Panc1 (cell line): Measurements from ENCODE around the gene IDH2. TPM values are rescaled to one million over a fixed set of nuclear protein-coding genes. Genes with fewer than 3 reads are reported as not detected.

Experiments
- ATAC-seq: fragments of 200-7000 bp; cut with Tn5 transposase; 2 replicates; pipeline ENCODE4 v1.9.1; 2020; ENCODE audit warnings: mild to moderate bottlenecking, moderate library complexity
- BruUV-seq: library from RNA; stranded (reverse); fragments of 400-500 nt; replicated peaks from 2 replicates; lab custom pipeline; 2021; lab: Mats Ljungman, UMichigan
- CTCF ChIA-PET: fragments of 300-600 bp; sonication (Branson Sonifier 250); formaldehyde crosslinking; loops from one replicate; lab custom pipeline; 2022; ENCODE audit warnings: antibody characterized with exemption; lab: Charles Lee
- POLR2A ChIA-PET: fragments of 300-600 bp; sonication (Branson Sonifier 250); formaldehyde crosslinking; loops from one replicate; lab custom pipeline; 2022; ENCODE audit warnings: antibody characterized with exemption; lab: Charles Lee
- DNase-seq: peaks from one replicate; pipeline ENCODE4 v3.0.0-alpha.2; 2010; ENCODE audit warnings: low read depth, low spot score
- H3K27ac ChIP-seq: 2 replicates; pipeline ENCODE4 v1.5.1; 2011; ENCODE audit warnings: mild to moderate bottlenecking, low read length, inconsistent platforms
- H3K27me3 ChIP-seq: fragments of 200-500 bp; sonication (Bioruptor generic); 2 replicates; pipeline ENCODE4 v1.6.0; 2014; ENCODE audit warnings: low read length, inconsistent platforms; ENCODE audit not compliant: control insufficient read depth, insufficient read depth
- H3K36me3 ChIP-seq: fragments of 200-500 bp; sonication (Bioruptor generic); 2 replicates; pipeline ENCODE4 v1.5.1; 2014; ENCODE audit warnings: inconsistent platforms, mild to moderate bottlenecking, low read length, moderate library complexity; ENCODE audit not compliant: control insufficient read depth, insufficient read depth
- H3K4me1 ChIP-seq: 2 replicates; pipeline ENCODE4 v1.5.1; 2011; ENCODE audit warnings: inconsistent platforms, mild to moderate bottlenecking, low read length, moderate library complexity; ENCODE audit not compliant: control insufficient read depth, insufficient read depth
- H3K4me3 ChIP-seq, 2 experiments: 2 replicates each; pipeline ENCODE4 v1.5.1; 2011 to 2012; ENCODE audit warnings: low read depth in 2 of 2, low read length in 2 of 2, mild to moderate bottlenecking in 2 of 2, inconsistent platforms in 1 of 2, moderate library complexity in 1 of 2
- H3K9me3 ChIP-seq: fragments of 200-500 bp; sonication (Bioruptor generic); 2 replicates; pipeline ENCODE4 v1.5.1; 2014; ENCODE audit warnings: low read depth, mild to moderate bottlenecking, inconsistent platforms, low read length, moderate library complexity; ENCODE audit not compliant: control insufficient read depth, insufficient read depth
- CTCF ChIP-seq: fragments of 450-650 bp; IDR thresholded peaks from 2 replicates; pipeline ENCODE4 v1.5.1; 2017; ENCODE audit warnings: mild to moderate bottlenecking
- POLR2AphosphoS5 ChIP-seq: IDR thresholded peaks from 2 replicates; pipeline ENCODE4 v1.6.1; 2012; ENCODE audit warnings: mild to moderate bottlenecking, low read depth, low read length, moderate library complexity
- REST ChIP-seq, 2 experiments: IDR thresholded peaks; 2 replicates each; pipeline ENCODE4 v1.6.1; 2011 to 2012; ENCODE audit warnings: low read depth in 2 of 2, control low read depth in 1 of 2, low read length in 1 of 2, mild to moderate bottlenecking in 1 of 2, moderate library complexity in 1 of 2; ENCODE audit not compliant: insufficient read depth in 1 of 2
- SIN3A ChIP-seq: IDR thresholded peaks from 2 replicates; pipeline ENCODE4 v1.6.1; 2012; ENCODE audit warnings: low read depth, mild to moderate bottlenecking, low read length, moderate library complexity, borderline replicate concordance; ENCODE audit not compliant: insufficient read depth
- TCF7L2 ChIP-seq: IDR thresholded peaks from 2 replicates; pipeline ENCODE4 v1.6.1; 2011; ENCODE audit warnings: mild to moderate bottlenecking, low read depth, low read length, inconsistent platforms
- in situ Hi-C: cut with HindIII; loops from 2 replicates; pipeline ENCODE4 v1.10.0; 2016; ENCODE audit warnings: low sequenced_read_pairs, low pct_unique_long_range_greater_than_20kb
- intact Hi-C: fragments of 100-400 bp; cut with micrococcal nuclease; formaldehyde crosslinking; loops from one replicate; pipeline ENCODE4 v1.10.0; 2022; ENCODE audit not compliant: unreplicated experiment
- total RNA-seq: library from RNA; stranded (reverse); gene quantifications from one replicate; pipeline ENCODE4 v1.2.1, GENCODE V29; 2021; ENCODE audit not compliant: unreplicated experiment

Gene IDH2
- total RNA-seq, 1 experiment from 2014 or later, result 197 TPM

GRCh38 chr15:90037511-90037860 lies 64.8 kb downstream of the IDH2 start:
- H3K27ac ChIP-seq, result no peak overlapping the region
- POLR2A ChIA-PET, result no interaction called here
- intact Hi-C loops (no loop called here), in situ Hi-C loops (no loop called here)
- no peak for ATAC-seq
- no peaks in the 10 kb centered on the region for H3K36me3 ChIP-seq
- H3K27me3 ChIP-seq, result no peaks in the 10 kb centered on the region
- BruUV-seq, result no TSS peak
- CTCF ChIA-PET, result no interaction called here
- no peak for TF ChIP-seq SIN3A
- no peak for TF ChIP-seq POLR2AphosphoS5
- DNase-seq, result no peak
- no peak overlapping the region for H3K4me3 ChIP-seq
- no peaks in the 10 kb centered on the region for H3K9me3 ChIP-seq
- peaks cover 16% of the 10 kb centered on the region for H3K4me1 ChIP-seq

- peaks cover 16% of the 10 kb centered on the region for H3K4me1 ChIP-seq
- intact Hi-C loops (no loop called here), in situ Hi-C loops (no loop called here)
- TF ChIP-seq REST (IDR thresholded peaks at IDR 0.05; ENCODE audit: insufficient read depth in 1 of 2, low read depth in 2 of 2, low read length in 1 of 2), result no peak
- TF ChIP-seq CTCF, result no peak
- no peak for TF ChIP-seq TCF7L2
- no peak for TF ChIP-seq SIN3A
- no peak for TF ChIP-seq POLR2AphosphoS5
- ATAC-seq (no peak), DNase-seq (no peak)
- BruUV-seq, result no TSS peak
- ChIA-PET CTCF (no interaction called here), POLR2A (no interaction called here)
- no peaks in the 10 kb centered on the region for H3K27me3 ChIP-seq
- no peak overlapping the region for H3K27ac ChIP-seq
- no peaks in the 10 kb centered on the region for H3K36me3 ChIP-seq
- H3K4me3 ChIP-seq, result no peak overlapping the region
- no peaks in the 10 kb centered on the region for H3K9me3 ChIP-seq
These were observed 65.3 kb downstream of the IDH2 start for GRCh38 chr15:90036806-90037510.

- intact Hi-C loops, result no loop called here
- H3K4me1 ChIP-seq, result peaks cover 19% of the 10 kb centered on the region
- H3K4me3 ChIP-seq, result no peak overlapping the region
- TF ChIP-seq TCF7L2, result no peak
- TF ChIP-seq POLR2AphosphoS5, result no peak
- TF ChIP-seq SIN3A, result no peak
- no peak for TF ChIP-seq REST (IDR thresholded peaks at IDR 0.05; ENCODE audit: insufficient read depth in 1 of 2, low read depth in 2 of 2, low read length in 1 of 2)
- no peak for TF ChIP-seq CTCF
- in situ Hi-C loops, result no loop called here
- H3K36me3 ChIP-seq, result no peaks in the 10 kb centered on the region
- ChIA-PET POLR2A (interaction anchor here (0.8 kb wide), 1 partner anchor 10 kb away, joined by 8 read pairs; no protein-coding TSS in a partner anchor), CTCF (no interaction called here)
- no peaks in the 10 kb centered on the region for H3K9me3 ChIP-seq
- H3K27ac ChIP-seq, result no peak overlapping the region
- DNase-seq, result no peak
- ATAC-seq, result no peak
- no peaks in the 10 kb centered on the region for H3K27me3 ChIP-seq
- no TSS peak for BruUV-seq
These were observed 65.9 kb downstream of the IDH2 start for GRCh38 chr15:90036343-90036742.
